ENCODE data around the gene CDH16.

DNA sequence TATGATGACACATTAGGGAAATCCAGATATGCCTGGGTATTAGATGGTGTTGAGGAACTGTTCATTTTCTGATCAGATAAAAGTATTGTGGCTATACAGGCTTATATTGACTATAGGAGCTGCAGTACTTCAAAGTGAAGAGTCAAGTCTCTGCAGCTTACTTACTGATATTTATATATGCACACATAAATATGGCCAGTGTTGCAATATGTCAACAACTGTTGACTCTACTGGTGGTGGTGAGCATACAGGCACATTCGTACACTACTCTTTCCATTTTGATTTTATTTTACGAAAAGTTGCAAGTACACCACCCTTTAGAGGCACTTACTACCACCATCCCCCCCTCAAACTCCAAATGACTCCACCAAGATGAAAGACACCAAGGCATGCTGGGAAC lies 13.0 kb upstream of the CDH16 start:
- TF ChIP-seq, protein P1, sequence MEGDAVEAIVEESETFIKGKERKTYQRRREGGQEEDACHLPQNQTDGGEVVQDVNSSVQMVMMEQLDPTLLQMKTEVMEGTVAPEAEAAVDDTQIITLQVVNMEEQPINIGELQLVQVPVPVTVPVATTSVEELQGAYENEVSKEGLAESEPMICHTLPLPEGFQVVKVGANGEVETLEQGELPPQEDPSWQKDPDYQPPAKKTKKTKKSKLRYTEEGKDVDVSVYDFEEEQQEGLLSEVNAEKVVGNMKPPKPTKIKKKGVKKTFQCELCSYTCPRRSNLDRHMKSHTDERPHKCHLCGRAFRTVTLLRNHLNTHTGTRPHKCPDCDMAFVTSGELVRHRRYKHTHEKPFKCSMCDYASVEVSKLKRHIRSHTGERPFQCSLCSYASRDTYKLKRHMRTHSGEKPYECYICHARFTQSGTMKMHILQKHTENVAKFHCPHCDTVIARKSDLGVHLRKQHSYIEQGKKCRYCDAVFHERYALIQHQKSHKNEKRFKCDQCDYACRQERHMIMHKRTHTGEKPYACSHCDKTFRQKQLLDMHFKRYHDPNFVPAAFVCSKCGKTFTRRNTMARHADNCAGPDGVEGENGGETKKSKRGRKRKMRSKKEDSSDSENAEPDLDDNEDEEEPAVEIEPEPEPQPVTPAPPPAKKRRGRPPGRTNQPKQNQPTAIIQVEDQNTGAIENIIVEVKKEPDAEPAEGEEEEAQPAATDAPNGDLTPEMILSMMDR (conservative IDR thresholded peaks at IDR 0.05; ENCODE audit: low read depth in 2 of 2), result no peak
- TF ChIP-seq JUNB (IDR thresholded peaks at IDR 0.05; ENCODE audit: unreplicated experiment) (no peak), POLR2AphosphoS5 (IDR thresholded peaks at IDR 0.05; ENCODE audit: low read depth) (no peak), EZH2 (IDR thresholded peaks at IDR 0.05; ENCODE audit: low read depth, unreplicated experiment) (no peak), EZH2phosphoT487 (IDR thresholded peaks at IDR 0.05; ENCODE audit: unreplicated experiment) (no peak)
- TF ChIP-seq, protein P2, sequence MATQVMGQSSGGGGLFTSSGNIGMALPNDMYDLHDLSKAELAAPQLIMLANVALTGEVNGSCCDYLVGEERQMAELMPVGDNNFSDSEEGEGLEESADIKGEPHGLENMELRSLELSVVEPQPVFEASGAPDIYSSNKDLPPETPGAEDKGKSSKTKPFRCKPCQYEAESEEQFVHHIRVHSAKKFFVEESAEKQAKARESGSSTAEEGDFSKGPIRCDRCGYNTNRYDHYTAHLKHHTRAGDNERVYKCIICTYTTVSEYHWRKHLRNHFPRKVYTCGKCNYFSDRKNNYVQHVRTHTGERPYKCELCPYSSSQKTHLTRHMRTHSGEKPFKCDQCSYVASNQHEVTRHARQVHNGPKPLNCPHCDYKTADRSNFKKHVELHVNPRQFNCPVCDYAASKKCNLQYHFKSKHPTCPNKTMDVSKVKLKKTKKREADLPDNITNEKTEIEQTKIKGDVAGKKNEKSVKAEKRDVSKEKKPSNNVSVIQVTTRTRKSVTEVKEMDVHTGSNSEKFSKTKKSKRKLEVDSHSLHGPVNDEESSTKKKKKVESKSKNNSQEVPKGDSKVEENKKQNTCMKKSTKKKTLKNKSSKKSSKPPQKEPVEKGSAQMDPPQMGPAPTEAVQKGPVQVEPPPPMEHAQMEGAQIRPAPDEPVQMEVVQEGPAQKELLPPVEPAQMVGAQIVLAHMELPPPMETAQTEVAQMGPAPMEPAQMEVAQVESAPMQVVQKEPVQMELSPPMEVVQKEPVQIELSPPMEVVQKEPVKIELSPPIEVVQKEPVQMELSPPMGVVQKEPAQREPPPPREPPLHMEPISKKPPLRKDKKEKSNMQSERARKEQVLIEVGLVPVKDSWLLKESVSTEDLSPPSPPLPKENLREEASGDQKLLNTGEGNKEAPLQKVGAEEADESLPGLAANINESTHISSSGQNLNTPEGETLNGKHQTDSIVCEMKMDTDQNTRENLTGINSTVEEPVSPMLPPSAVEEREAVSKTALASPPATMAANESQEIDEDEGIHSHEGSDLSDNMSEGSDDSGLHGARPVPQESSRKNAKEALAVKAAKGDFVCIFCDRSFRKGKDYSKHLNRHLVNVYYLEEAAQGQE (IDR thresholded peaks at IDR 0.05; ENCODE audit: unreplicated experiment), result no peak

All from GM23338 (cell line).